ENCODE measurements around the gene ADAMTSL2.

Gene ADAMTSL2

DNA sequence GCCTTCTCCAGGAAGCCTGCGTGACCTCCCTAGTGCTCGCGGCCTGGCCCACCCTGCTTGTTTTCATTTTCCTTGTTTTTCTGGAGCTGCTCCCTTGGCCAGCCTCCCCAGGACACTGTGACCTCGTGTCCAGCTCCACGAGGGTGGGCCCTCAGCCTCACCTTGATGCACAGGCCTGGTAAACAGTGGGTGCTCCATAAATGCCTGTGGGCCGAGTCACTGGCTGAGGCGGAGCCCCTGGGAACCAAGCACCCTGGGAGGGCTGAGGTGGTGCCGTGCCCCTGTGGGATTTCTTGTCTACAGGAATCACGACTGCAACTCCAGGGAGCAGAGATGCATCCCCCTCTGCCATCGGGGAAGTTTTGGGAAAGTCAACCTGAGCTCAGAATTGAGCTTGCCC, 57.5 kb downstream of the ADAMTSL2 start:
- no peak for DNase-seq

DNA sequence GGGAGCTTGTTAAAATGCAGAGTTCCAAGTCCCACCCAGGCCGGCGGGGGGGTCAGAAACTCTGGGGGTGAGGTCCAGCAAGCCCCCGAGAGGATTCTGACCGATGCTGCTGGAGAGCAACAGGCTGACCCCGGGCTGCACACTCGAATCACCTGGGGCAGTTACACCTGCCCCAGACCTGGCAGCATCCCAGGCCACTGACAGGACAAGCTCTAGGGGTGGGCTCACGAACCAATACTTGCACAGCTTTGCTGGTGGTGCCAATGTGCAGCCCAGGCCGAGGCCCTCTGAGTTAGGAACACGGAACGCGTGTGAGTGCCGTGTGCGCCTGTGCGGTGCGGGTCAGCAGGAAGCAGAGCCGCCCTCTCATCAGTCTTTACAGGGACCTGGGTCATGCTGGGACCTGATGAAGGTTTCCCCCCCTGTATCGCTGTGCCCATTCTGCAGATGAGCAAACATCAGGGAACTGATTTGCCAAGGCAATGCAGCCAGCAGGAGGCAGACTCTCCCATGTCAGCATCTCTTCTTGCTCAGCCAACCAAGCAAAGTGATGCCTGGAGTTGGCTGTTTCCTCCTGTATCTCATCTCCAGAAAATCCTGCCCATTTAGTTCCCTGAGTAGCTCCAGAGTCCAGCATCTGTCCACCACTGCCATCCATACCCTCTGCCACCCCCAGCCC, 58.4 kb downstream of the ADAMTSL2 start:
- no peak for DNase-seq

DNA sequence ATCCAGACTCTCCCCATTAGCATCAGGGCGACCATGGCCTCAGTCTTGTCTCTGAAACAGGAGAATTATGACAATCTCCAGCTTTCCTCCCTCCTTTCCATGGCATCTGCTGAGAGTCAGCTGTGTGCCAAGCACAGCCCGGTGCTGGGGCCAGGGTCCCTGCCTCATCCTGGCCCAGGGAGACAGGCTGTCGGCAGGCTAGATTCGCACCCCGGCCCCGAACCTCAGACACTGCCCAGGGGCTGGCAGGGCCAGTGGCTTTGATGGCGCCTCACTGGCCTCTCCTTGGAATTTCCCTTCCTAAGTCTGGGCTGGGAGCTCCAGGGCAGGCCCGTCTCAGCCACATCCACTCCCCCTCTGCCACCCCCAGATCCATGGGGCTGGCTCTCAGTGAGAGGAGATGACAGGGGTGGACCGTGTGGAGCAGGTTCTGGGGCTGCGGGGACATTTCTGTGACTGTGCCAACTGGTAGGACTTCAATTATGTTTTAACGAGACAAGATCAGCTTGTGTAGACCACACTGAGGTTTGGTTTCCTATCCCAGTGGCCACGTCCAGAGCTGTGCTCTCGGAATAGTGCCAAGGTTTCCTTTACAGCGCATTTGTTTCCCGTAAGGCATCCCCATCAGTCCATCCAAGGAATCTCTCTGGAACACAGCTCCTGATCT, 59.2 kb downstream of the ADAMTSL2 start:
- DNase-seq = no peak

DNA sequence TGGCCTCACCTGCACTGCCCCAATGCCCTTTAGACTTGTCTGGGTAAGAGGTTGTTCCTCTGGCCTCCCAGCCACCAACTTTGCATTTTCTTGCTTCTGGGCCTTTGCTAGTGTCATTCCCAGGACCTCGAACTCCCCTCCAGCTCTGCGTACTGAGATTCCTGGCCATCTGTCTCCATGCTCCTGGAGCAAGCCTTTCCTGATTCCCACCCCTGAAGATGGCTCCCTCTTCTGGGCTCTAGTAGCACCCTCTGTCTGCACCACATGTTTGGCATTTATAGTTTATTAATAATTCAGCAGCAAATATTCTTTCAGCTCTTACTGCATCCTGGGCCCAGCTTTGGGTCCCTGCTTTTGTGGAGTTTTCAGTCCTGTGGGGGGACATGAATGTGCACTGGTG, 59.8 kb downstream of the ADAMTSL2 start:
- DNase-seq = no peak

DNA sequence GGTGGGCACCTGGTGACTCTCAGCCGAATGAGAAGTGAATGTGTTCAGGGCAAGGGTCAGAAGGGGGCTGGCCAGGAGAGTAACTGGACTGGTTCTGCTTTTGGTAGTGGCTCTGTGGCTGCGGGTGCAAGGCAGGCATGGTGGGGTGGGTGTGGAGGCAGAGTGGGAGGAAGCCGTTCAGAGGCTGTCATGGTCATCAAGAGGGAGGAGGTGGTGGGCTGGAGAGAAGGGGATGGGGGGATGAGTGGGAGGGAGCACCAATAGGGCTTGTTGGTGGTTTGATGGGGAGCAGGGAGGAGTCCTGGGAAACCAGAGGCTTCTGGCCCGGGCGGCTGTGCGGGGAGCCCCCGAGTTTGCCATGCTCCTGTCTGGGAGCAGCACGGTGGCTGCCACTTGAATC, 61.4 kb downstream of the ADAMTSL2 start:
- no peak for DNase-seq

DNA sequence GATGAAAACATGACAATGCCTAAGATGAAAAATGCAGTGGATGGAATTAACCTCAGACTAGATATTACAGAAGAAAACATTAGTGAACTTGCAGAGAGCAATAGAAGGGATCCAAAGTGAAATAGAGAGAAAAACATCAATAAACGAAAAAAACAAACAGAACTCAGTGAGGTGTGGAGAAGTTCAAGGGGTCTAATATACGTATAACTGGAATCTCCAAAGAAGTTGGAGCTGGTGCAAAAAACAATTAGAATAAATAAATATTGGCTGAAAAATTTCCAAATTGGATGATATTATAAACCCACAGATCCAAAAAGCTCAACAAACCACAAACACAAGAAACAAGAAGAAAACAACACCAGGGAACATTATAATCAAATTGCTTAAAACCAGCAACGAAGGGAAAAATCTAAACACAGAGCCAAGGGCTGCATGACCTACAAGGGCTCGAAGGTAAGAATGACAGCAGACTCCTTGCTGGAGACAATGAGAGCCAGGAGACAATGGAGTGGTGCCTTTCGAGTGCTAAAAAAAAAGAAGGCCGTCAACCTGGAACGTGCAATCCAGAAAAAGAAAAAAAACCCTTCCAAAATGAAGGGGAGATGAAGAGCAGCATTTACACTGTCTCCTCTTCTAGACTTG, 62.9 kb downstream of the ADAMTSL2 start:
- DNase-seq = no peak

DNA sequence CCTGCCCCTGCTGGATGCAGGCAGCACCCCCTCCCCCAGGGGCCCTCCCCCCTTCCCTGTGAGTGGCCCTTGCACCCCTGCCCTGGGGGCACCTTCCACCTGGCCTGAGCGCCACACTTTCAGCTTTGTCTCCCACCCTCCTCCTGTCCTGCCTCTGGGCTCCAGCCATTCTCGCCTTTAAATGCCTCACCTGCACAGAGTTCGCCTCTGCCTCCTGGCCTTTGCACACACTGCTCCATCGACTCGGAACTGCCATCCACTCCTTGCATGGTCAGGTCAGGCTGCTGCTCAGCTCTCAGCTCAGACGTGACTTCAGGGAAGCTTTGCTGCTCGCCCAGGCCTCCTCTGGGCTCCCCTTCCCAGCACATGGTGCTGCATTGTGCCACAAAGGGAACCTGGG, 64.5 kb downstream of the ADAMTSL2 start:
- DNase-seq = no peak

DNA sequence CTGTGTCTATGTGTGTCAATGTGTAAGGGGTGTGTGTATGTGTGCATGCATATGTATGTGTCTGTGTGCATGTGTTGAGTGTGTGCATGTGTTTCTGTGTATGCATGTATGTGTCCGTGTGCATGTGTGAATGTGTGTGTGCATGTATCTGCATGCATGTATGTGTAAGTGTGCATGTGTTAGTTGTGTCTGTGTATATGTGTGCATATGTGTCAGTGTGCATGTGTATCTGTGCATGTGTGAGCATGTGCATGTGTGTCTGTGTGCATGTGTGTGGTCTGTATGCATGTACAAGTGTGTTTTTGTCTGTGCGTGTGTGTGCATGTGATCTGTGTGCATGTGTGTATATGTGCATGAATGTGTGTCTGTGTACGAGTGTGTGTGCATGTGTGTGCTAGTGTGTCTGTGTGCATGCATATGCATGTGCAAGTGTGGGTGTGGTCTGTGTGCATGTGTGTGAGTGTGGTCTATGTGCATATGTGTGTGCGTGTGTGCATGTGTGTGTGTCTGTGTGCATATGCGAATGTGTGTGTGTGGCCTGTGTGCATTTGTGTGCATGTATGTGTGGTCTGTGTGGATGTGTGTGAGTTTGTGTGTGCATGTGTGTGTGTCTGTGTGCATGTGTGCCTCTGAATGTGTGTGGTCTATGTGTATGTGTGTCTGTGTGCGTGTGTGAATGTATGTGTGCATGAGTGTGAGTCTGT, 65.1 kb downstream of the ADAMTSL2 start:
- DNase-seq = no peak

DNA sequence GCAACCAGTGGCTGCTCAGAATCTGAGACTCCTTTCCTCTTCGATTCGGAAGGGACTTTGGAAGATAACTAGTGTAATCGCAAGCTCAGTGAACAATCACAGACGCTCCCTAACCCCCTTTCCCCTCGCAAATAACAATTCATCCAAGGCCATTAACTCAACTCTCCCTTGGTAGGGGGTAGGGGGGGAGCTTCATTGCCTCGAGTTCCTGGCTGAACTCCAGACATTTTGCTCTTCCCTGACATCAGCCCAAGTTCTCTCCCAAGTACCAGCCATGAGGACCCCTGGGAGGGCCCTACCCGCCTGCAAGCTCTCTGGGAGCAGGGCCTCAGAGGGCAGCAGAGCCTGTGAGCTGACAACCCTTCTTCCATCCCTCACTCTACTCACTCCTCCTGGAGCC, 66.2 kb downstream of the ADAMTSL2 start:
- DNase-seq = no peak

DNA sequence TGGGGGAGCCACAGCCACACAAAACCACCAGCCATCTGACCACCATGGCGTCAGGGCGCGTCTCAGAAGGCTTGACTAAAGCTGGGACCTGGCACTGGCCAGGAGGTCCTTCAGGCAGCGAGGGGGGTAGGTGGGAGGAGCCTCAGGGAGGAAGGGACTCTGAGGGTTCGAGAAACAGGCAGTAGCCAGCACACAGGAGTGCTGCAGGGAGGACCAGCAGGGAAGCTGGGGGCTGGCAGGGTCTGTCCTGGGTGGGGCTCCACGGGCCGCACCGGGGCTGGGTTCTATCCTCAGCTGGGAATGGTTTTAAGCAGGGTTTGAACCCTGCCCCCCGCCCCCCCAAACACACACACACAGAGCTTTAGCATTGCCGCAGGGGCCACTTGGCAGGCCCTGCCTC, 67.2 kb downstream of the ADAMTSL2 start:
- no peak for DNase-seq

DNA sequence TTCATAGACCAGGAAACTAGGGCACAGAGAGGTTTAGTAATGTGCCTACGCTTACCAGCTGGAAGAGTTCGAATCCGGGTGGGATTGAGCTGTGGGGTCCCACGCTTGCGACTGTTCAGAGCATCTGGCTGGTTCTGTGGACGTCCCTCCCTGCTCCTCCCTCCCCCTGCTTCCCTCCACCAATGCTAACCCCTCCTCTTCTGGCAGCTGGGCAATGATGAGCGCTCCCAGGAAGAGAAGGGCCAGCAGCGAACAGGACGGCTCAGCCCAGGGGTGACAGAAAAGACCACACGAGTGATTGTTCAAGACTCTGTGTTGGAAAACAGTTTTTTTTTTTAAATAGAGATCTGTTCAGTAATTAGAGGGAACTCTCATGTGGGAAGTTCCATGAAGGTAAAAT, 67.8 kb downstream of the ADAMTSL2 start:
- no peak for DNase-seq

DNA sequence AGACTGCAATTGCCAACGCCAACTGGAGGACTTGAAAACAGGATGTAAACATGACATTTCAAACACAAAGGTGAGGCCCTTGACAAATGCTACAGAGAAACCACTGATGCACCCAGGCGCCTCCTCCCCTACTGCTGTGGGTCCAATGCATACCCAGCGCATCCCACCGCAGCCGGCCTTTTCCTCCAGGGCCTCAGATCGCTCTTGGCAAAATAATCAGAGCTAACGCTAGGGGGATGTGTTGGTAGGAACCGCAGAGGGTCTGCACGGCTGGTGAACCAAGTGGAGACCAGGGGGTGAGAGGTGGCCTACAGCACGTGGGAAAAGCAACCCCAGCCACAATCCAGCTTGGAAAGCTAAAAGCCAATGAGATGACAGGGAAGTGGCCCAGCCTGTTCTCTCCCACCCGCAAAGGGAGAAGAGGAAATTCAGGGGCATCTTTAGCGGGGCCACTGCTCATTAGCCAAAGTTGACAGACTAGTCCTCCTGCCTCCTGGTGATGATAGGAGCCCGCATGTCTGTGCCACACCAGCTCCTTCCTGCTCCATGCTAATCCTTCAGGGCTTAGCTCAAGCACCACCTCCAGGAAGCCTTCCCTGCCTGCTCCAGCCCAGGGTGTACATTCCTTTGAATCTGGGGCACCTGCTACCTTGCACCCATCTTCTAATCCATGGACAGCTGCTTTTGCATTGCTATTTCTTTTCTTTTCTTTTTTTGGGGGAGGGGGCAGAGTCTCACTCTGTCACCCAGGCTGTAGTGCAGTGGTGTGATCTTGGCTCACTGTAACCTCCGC, 68.8 kb downstream of the ADAMTSL2 start:
- no peak for DNase-seq

DNA sequence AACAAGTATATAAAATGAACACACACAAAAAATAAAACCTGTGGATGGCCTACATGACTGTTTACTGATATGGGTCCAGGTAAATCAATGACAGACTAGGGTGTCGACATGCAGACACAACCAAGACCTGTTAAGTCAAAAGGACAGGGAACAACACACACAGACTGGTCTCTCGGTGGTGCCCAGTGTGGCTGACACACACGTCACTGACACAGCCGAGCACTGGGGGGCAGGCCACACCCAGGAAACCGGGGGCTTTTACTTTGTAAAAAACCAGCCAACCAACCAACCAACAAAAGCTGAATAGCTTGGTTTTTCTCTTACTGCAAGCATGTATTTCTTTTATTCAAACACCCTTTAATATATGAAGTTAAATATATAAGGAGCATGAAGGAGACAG, 69.7 kb downstream of the ADAMTSL2 start:
- no peak for DNase-seq

DNA sequence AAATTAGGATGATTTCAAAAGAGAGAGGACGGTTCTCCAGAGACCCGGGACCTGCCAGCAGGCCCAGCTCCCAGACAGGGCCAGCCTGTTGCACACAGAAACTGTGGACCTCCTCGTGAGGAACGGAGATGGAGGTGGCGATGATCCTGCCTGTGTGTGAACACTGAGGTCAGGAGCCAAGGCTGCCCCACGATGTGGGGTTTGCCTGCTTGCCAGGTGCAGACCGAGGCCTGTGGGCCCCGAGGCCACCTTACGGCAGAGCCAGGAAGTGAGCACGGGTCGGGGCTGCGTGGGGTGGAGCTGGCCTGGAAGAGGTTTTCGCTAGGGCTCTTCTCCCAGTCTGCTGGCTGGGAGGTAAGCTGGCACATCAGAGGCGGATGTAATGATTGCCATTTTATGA, 70.4 kb downstream of the ADAMTSL2 start:
- DNase-seq = no peak

DNA sequence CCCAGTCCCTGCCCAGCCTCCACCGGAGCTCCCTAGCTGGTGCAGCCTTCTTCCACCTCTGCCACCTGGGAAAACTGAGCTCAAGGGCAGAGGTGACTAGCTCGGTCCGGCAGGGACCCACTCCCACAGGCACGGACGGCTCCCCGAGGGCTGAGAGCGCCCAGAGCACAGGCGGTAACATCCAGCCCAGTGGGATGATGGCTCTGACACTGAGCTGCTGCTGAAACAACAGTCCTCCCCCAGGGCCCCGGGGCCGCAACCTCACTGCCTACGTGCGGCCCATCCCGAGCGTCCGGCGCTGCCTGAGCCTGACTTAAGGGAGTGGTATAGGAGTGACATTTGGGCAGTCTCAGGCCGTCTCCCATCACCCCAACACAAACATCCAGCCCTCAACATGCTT, 70.9 kb downstream of the ADAMTSL2 start:
- DNase-seq = no peak

DNA sequence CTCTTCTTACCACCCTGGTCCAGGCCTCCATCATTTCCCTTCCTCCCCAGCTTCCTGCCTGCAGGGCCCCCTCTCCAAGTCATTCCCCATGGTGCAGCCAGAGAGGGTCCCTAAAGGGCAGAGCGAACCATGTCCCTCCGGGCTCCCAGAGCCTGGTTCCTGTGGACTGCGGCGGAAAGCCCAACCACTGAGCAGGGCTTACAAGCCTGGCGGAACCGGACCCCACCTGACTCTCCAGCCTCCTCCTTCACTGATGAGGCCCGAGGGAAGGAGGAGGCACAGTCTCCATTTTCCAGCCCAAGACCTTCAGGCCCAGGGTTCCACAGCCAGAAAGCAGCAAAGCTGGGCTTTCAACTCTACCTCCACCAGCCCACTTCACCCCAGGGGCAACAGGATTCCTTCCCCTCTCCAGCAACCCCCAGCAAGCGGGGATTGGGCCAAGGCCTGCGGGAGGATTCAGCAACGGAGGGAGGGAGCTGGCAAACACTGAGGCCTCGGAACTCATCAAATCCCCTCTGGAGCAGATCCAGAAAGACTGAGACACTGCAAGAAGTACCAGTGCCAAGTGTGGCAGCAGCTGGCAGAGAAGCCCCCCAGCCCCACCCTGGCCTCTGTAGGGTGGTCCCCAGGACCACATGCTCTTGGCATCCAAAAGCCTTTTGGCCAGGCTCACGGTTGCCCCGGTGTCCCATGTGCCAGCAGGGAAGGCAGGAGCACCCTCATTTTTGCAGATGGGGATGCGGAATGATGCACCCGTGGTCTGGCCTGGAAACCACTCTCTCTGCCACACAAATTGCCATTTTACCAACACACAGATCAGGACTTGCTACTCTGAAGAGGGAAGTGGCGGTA, 71.6 kb downstream of the ADAMTSL2 start:
- DNase-seq = no peak

DNA sequence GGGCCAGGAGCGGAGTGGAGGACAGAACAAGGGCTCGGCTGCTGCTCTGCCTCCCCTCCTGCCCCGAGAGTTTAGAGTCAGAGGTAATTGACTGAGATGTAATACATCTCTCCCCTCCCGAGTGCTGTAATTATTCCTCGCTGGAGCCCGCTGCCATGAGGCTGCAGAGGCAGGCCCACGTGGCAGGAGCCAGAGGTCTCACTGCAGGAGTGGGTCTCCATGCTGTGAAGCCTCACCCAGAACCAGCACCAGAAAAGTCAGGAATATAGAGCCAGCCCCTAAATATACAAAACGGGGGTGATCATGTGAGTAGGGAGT, 72.2 kb downstream of the ADAMTSL2 start:
- no peak for DNase-seq

DNA sequence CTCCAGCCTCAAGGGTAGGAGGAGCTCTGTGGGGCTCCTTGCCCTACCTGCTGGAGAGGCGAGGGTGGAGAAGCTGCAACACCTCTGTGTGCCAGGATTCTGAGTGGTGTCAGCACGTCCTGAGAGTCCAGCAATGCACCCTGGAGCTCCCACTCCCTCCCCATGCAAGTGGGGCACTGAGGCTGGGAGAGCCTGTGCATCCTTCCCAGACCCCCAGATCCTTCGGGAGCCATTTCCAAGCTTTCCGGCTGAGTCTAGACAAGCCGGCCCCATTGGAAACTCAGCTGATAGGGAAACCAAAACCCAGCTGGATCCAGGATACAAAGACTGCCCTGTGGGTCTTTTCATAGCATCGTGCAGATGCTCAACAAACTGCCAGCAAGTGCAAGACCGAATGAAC, 72.9 kb downstream of the ADAMTSL2 start:
- DNase-seq = no peak

DNA sequence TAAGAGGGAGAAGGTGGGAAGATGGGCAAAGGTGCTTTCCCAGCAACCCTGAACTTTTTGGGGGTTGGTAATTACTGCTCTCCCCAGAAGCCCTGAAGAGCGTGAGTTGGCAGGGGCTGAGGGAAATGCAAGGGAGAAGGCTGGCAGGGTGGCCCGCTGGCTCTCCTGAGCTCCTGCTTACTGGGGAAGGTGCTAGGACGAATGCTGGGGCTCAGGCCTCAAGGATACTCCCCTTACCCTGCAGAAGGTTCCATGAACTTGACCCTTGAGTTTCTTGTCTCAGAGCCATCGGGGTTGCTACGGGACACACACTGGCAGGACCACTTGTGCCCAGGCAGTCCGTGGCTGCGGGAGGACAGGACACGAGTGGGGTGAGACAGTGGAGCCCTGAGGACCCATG, 73.5 kb downstream of the ADAMTSL2 start:
- DNase-seq = no peak

DNA sequence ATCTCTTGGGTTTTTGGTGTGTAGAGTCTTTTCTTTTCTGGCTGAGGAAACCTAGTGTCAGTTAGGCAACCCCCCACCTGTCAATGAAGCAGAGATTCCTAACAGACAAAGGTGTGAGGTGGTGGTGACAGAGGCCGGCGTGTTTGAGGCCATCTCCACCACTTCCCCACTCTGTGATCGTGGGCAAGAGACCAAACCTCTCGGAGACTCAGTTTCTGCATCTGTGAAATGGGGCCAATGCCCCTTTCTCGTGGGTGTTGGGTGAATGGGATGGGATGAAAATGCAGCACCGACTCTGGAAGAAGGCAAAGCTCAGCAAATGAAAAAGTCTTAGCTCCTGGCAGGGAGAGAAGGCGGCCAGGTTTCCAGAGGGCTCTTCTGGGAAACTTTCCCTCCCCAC, 73.9 kb downstream of the ADAMTSL2 start:
- no peak for DNase-seq

DNA sequence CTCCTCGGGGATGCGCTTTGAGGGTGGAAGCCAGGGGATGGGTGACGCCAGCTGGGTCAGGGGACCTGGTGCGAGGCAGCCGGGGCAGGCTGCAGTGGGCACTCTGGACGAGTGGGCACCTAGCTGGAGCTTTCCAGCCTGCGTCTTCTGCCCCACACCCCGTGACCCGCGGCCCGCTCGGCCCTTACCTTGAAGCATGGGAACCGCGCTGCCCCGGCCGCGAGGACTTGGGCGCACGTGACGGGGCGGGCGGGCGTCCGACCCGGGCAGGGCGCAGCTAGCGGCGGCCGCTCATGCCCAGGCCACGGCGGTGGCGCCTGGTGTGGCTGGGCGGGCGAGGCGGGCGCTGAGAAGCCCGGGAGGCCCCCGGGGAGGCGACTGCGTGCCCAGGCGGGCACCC, 74.4 kb downstream of the ADAMTSL2 start:
- DNase-seq = no peak

Measured in suppressor macrophage treated with lipopolysaccharide for 1 hour (primary cell).